Central memory CD8-positive, alpha-beta T cell (primary cell): ENCODE measurements around the gene EPN1.

ENCODE experiments used
- ATAC-seq: fragments of 150-1000 bp; cut with Tn5 transposase; replicated peaks from 2 replicates; pipeline ENCODE4 v1.10.0; 2022; ENCODE audit warnings: mild to moderate bottlenecking, moderate FRiP score, moderate number of reproducible peaks; ENCODE audit not compliant: poor library complexity, severe bottlenecking; ENCODE audit errors: extremely low read depth
- DNase-seq, 2 donors: peaks; one replicate each; pipeline ENCODE4 v3.0.0; 2021; ENCODE audit warnings: low spot score in 2 of 2
- H3K27ac Mint-ChIP-seq: one replicate; pipeline ENCODE4 v1.8.0; 2022; ENCODE audit warnings: low read depth, mild to moderate bottlenecking, moderate library complexity, mixed read lengths
- H3K27me3 Mint-ChIP-seq: one replicate; pipeline ENCODE4 v1.8.0; 2022; ENCODE audit warnings: mixed read lengths
- H3K36me3 Mint-ChIP-seq: one replicate; pipeline ENCODE4 v1.8.0; 2022; ENCODE audit warnings: mild to moderate bottlenecking, moderate library complexity, mixed read lengths; ENCODE audit not compliant: insufficient read depth
- H3K4me1 Mint-ChIP-seq: one replicate; pipeline ENCODE4 v1.8.0; 2022; ENCODE audit warnings: mixed read lengths
- H3K4me3 Mint-ChIP-seq: one replicate; pipeline ENCODE4 v1.8.0; 2022; ENCODE audit warnings: mild to moderate bottlenecking, moderate library complexity, mixed read lengths
- H3K9me3 Mint-ChIP-seq: one replicate; pipeline ENCODE4 v1.8.0; 2022; ENCODE audit warnings: mixed read lengths

The EPN1 gene

DNA sequence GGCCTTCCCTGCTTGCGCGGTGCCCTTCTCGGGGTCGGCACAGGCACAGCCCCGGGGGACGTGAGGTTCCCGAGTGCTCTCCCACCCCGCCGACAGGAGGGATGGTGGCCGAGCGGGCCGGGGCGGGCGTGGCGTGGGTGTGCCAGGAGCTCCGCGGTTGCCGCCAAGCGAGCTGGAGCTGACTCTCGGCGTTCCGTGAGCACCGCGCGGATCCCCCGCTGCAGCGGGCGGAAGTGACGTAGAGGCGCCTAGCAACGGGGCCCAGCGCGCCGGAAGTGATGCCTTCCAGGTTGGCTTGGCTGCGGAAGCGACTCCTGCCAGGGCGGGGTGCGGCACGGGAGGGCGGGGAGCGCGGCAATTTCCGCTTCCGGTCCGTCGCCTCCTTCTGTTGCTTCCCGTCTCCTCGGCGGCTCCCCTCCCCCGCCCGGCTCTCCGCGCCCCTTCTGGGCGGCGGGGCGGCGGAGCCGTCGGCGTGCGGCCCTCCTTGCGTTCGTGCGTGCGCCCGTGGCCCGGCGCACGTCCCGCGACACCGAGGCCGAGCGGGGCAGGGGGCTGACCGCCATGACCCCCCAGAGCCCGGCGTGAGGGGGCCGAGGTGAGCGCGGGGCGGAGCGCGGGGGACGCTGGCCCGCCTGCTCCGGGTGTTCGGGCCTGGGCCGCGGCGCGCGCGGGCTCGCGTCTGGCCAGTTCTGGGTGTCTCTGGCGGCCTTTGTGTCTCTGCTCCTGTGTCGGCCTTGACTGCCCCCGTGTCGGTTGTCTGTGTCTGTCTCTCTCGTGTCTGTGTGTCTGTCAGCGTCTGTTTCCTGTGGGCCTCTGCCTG, at the start of gene EPN1:
TSS of gene EPN1 (plus strand) at position 386 of the 820 bp plus-strand sequence. CDS start 3,402 bp downstream, outside the sequence.
- ATAC-seq = peak; percentile 93
- Mint-ChIP-seq H3K36me3 (peaks cover 47% of the 10 kb centered on the region), H3K27ac (peak within 1 kb of the TSS; percentile 99), H3K4me1 (peaks cover 66% of the 10 kb centered on the region), H3K9me3 (no peaks in the 10 kb centered on the region), H3K4me3 (peak within 1 kb of the TSS; percentile 99), H3K27me3 (no peaks in the 10 kb centered on the region)
- peak; percentile 89 to 95 for DNase-seq

GRCh38 chr19:55626350-55626749, 48.7 kb upstream of the EPN1 start:
- H3K27ac Mint-ChIP-seq = peak overlapping the region; percentile 74
- DNase-seq (peak in 1 of 2 donors; percentile 58), ATAC-seq (peak; percentile 65)
- peak overlapping the region; percentile 54 for H3K4me3 Mint-ChIP-seq
- no peaks in the 10 kb centered on the region for H3K9me3 Mint-ChIP-seq
- no peaks in the 10 kb centered on the region for H3K27me3 Mint-ChIP-seq
- peaks cover 15% of the 10 kb centered on the region for H3K36me3 Mint-ChIP-seq
- H3K4me1 Mint-ChIP-seq = peaks cover 34% of the 10 kb centered on the region

DNA sequence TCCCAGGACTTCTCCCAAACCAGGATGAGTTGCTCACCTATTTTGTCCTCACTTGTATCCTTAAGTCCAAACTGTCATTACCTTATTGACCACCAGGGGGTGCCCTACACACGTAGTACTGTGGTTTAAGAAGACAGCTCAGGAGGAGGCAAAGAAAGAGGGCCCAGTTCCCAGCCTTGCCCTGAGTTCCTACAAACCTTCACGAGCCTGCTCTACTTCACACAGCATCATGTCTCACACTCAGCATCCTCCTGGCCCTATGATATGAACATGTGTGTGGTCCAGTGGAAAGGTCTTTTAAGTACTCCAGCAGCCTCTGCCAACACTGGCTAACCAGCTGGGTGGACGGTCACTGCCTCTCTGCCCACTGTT, 42.6 kb upstream of the EPN1 start:
- ATAC-seq (peak; percentile 63), DNase-seq (peak; percentile 86)
- Mint-ChIP-seq H3K4me1 (peaks cover 43% of the 10 kb centered on the region), H3K9me3 (no peaks in the 10 kb centered on the region), H3K27ac (no peak overlapping the region), H3K36me3 (peaks cover 31% of the 10 kb centered on the region), H3K4me3 (no peak overlapping the region), H3K27me3 (no peaks in the 10 kb centered on the region)

DNA sequence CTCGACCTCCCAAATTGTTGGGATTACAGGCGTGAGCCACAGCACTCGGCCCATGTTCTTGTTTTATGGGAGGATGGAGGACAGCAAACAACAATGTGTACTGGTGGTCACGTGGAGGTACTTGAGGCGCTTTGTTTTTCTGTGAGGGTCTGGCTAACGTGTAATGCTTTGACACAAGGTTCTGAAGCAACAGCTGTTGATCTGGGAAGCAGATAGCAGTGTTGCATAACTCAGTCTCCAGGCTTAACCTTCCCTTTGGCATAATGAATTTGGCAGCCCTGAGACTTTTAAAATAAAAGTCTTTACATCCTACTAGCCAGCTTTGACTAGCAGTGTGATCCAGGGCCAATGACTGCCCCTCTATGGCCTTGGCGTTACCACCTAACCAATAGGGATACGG, 41.2 kb upstream of the EPN1 start:
- H3K36me3 Mint-ChIP-seq = peaks cover 33% of the 10 kb centered on the region
- peaks cover 54% of the 10 kb centered on the region for H3K4me1 Mint-ChIP-seq
- H3K27me3 Mint-ChIP-seq = no peaks in the 10 kb centered on the region
- H3K4me3 Mint-ChIP-seq = no peak overlapping the region
- ATAC-seq (no peak), DNase-seq (no peak)
- no peaks in the 10 kb centered on the region for H3K9me3 Mint-ChIP-seq
- H3K27ac Mint-ChIP-seq = peak overlapping the region; percentile 100

DNA sequence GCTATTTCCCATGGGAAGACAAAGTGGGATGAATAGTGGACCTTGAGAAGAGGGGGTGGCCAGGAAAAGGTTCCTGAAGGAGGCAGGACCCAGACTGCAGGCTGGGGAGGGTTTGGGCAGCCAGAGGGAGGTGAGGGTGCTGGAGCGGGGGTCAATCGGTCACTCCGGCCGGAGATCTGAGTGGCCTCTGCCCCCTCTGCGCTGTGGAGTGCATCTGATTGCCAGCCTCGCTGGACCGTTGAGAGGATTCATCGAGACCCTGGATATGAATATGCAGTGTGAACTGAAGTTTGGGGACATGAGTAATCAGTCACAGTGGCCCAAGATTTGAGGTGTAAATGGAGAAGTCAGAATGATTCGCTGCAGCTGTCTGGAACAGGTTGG, 39.7 kb upstream of the EPN1 start:
- ATAC-seq (no peak), DNase-seq (no peak)
- Mint-ChIP-seq H3K4me1 (peaks cover 61% of the 10 kb centered on the region), H3K9me3 (no peaks in the 10 kb centered on the region), H3K36me3 (peaks cover 38% of the 10 kb centered on the region), H3K27ac (peak overlapping the region; percentile 100), H3K27me3 (no peaks in the 10 kb centered on the region), H3K4me3 (peak overlapping the region; percentile 100)

GRCh38 chr19:55635856-55636440, 39.1 kb upstream of the EPN1 start:
- Mint-ChIP-seq H3K9me3 (no peaks in the 10 kb centered on the region), H3K27me3 (no peaks in the 10 kb centered on the region), H3K4me1 (peaks cover 63% of the 10 kb centered on the region), H3K4me3 (peak overlapping the region; percentile 100), H3K27ac (peak overlapping the region; percentile 100), H3K36me3 (peaks cover 41% of the 10 kb centered on the region)
- DNase-seq = no peak
- no peak for ATAC-seq

DNA sequence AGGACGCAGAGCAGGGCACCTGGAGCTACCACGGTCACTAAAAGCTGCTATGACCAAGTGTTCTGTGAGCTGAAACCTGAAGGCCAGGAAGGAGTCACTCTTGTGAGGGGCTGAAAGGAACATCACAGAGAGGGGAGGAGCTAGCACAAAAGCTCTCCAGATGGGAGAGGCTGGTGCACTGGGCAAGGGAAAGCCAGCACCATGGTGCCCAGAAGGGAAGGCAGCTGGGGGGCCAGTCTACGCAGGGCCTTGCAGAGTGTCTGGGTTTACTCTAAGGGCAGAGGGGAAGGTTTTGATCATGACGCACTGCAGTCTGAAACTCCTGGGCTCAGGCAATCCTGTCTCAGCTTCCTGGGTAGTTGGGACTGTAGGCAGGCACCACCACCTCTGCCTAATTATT, 38.3 kb upstream of the EPN1 start:
- Mint-ChIP-seq H3K4me3 (peak overlapping the region; percentile 100), H3K36me3 (peaks cover 42% of the 10 kb centered on the region), H3K27me3 (no peaks in the 10 kb centered on the region), H3K9me3 (no peaks in the 10 kb centered on the region), H3K27ac (peak overlapping the region; percentile 100), H3K4me1 (peaks cover 65% of the 10 kb centered on the region)
- DNase-seq (no peak), ATAC-seq (no peak)

- peaks cover 43% of the 10 kb centered on the region for H3K36me3 Mint-ChIP-seq
- no peak for ATAC-seq
- H3K27ac Mint-ChIP-seq = peak overlapping the region; percentile 100
- H3K27me3 Mint-ChIP-seq = no peaks in the 10 kb centered on the region
- peak overlapping the region; percentile 100 for H3K4me3 Mint-ChIP-seq
- DNase-seq = no peak
- no peaks in the 10 kb centered on the region for H3K9me3 Mint-ChIP-seq
- H3K4me1 Mint-ChIP-seq = peaks cover 64% of the 10 kb centered on the region
These were observed 37.5 kb upstream of the EPN1 start for GRCh38 chr19:55637534-55637933.

DNA sequence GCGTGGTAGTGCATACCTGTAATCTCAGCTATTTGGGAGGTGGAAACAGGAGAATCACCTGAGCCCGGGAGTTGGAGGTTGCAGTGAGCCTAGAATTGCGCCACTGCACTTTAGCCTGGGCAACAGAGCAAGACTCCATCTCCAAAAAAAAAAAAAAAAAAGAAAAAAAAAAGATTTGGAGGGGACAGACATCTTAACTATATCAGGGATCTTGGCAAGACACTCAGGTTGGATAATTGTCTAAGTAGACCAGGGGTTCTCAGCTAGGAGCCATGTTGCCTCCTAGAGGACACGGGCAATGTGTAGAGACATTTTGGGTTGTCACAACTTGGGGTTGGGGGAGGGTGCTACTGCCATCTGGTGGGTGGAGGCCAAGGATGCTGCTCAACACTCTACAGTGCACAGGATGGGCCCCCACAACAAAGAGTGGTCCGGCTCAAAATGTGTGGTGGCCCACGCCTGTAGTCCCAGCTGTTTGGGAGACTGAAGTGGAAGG, 36.1 kb upstream of the EPN1 start:
- ATAC-seq (no peak), DNase-seq (peak in 1 of 2 donors; percentile 39)
- H3K4me1 Mint-ChIP-seq = peaks cover 75% of the 10 kb centered on the region
- peaks cover 50% of the 10 kb centered on the region for H3K36me3 Mint-ChIP-seq
- H3K4me3 Mint-ChIP-seq = peak overlapping the region; percentile 39
- no peaks in the 10 kb centered on the region for H3K9me3 Mint-ChIP-seq
- no peaks in the 10 kb centered on the region for H3K27me3 Mint-ChIP-seq
- H3K27ac Mint-ChIP-seq = peak overlapping the region; percentile 20

DNA sequence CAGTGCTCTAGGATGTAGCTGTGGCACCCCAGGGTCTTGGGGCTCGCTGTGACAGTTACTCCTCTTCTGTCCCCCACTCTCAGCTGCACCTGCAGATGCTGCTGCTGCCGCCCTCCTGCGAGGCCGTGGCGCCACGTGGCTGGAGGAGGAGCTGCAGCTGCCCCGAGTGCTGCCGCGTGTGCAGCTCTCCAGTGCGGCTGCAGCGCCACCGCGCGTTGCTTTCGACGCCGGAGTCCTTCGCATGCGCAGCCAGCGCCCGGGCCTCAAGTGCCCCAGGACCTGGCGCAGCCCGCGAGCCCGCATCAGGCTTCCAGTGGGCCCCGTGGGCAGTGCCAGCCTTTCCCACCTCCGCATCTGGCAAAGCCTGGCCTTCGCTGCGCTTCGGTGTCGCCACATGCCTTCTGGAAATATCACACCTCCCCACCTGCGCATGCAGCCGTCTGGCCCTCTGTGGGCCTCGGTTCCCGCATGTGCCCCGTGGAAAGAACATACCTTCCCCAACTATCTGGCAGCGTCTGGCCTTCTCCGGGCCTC, 34.9 kb upstream of the EPN1 start:
- Mint-ChIP-seq H3K27me3 (no peaks in the 10 kb centered on the region), H3K9me3 (no peaks in the 10 kb centered on the region), H3K36me3 (peaks cover 43% of the 10 kb centered on the region), H3K27ac (peak overlapping the region; percentile 49), H3K4me3 (peak overlapping the region; percentile 90), H3K4me1 (peaks cover 73% of the 10 kb centered on the region)
- peak; percentile 44 for ATAC-seq
- DNase-seq = peak; percentile 60 to 66

GRCh38 chr19:55640577-55641425, 34.2 kb upstream of the EPN1 start, which contains the start of gene ZNF580:
Gene ZNF580 (plus strand): TSS chr19:55641002. CDS start chr19:55642509, 1,507 bp downstream.
- Mint-ChIP-seq H3K4me3 (peak within 1 kb of the TSS; percentile 90), H3K36me3 (peaks cover 41% of the 10 kb centered on the region), H3K9me3 (no peaks in the 10 kb centered on the region), H3K4me1 (peaks cover 66% of the 10 kb centered on the region), H3K27ac (peak within 1 kb of the TSS; percentile 74), H3K27me3 (no peaks in the 10 kb centered on the region)
- ATAC-seq (peak; percentile 21), DNase-seq (no peak)
